Stimulated activated CD4-positive, alpha-beta T cell treated with anti-CD3 and anti-CD28 coated beads, Interleukin-4, amount 100 ng/mL, for 4 hours (primary cell): ENCODE results near the gene THRSP.
A peak's percentile ranks its signal among the peaks of the same experiment; 100 is the strongest.
"Not testable (repeated sequence)": the region's sequence is repeated elsewhere in the genome, so short reads cannot be mapped to it uniquely, and the experiment has no call there.

Experiments used
- DNase-seq, 2 experiments: peaks; one replicate each; pipeline ENCODE4 v3.0.0-alpha.2; 2020

Gene THRSP

GRCh38 chr11:78069465-78069864, 5.8 kb downstream of the THRSP start:
- DNase-seq: no peak

GRCh38 chr11:78070621-78071020, 7.0 kb downstream of the THRSP start:
- no peak for DNase-seq

- no peak for DNase-seq
Measured at GRCh38 chr11:78071717-78072116, 8.1 kb downstream of the THRSP start.

- no peak for DNase-seq
Measured at GRCh38 chr11:78072455-78072854, 8.8 kb downstream of the THRSP start.

- DNase-seq: no peak
Measured at GRCh38 chr11:78074756-78075155, 11.1 kb downstream of the THRSP start.

GRCh38 chr11:78076733-78077403, 13.2 kb downstream of the THRSP start:
- DNase-seq: no peak

- DNase-seq: not testable (repeated sequence)
Measured at GRCh38 chr11:78077592-78077991, 13.9 kb downstream of the THRSP start.

GRCh38 chr11:78078218-78079167, 14.8 kb downstream of the THRSP start:
- DNase-seq: no peak

- peak; percentile 64 to 66 for DNase-seq
Measured at GRCh38 chr11:78079232-78080083, 15.8 kb downstream of the THRSP start, which contains the start of gene NDUFC2. Gene NDUFC2, minus strand, starts transcription at chr11:78079862. Its CDS starts 118 bp downstream, at chr11:78079744.

GRCh38 chr11:78080084-78080817, 16.6 kb downstream of the THRSP start:
- DNase-seq: no peak

- DNase-seq: no peak
Measured at GRCh38 chr11:78080818-78081495, 17.3 kb downstream of the THRSP start.

- no peak for DNase-seq
Measured at GRCh38 chr11:78081583-78081982, 17.9 kb downstream of the THRSP start.

- DNase-seq: no peak
Measured at GRCh38 chr11:78082146-78082545, 18.5 kb downstream of the THRSP start.

GRCh38 chr11:78083021-78083420, 19.4 kb downstream of the THRSP start:
- no peak for DNase-seq

GRCh38 chr11:78084506-78084905, 20.8 kb downstream of the THRSP start:
- DNase-seq: not testable (repeated sequence)

- no peak for DNase-seq
Measured at GRCh38 chr11:78085972-78086371, 22.3 kb downstream of the THRSP start.

- not testable (repeated sequence) for DNase-seq
Measured at GRCh38 chr11:78086521-78087074, 22.9 kb downstream of the THRSP start.

GRCh38 chr11:78094250-78094649, 30.6 kb downstream of the THRSP start:
- no peak for DNase-seq

GRCh38 chr11:78097666-78098385, 34.2 kb downstream of the THRSP start:
- DNase-seq: no peak

GRCh38 chr11:78099666-78100065, 36.0 kb downstream of the THRSP start:
- DNase-seq: no peak

- DNase-seq: no peak
Measured at GRCh38 chr11:78100261-78100660, 36.6 kb downstream of the THRSP start.
